C4-2B (cell line): Measurements from ENCODE around the gene NUMB.

ENCODE experiments used
- H3K27ac ChIP-seq: fragments of 450-650 bp; 2 replicates; pipeline ENCODE4 v1.5.1; 2017
- ZFX ChIP-seq: fragments of 450-650 bp; IDR thresholded peaks from 2 replicates; pipeline ENCODE4 v1.6.1; 2017
- TF ChIP-seq, protein P1 (sequence below): fragments of 450-650 bp; conservative IDR thresholded peaks from 2 replicates; pipeline ENCODE4 v1.5.1; 2017; ENCODE audit warnings: mild to moderate bottlenecking

The NUMB gene

DNA sequence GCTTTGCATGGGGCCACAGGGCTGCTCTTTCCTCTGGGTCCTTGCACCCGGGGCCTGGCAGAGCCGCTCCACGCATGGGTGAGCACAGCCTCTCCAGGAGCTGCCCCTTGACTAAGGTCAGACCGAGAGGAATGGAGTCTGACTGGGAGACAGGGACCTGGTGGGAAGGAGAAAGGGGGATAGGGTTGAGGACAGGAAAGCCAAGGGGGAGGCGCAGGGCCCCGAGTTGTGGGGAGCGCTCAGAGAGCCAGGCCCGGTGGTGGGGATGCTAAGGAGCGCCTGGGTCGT, 205.1 kb downstream of the NUMB start:
- TF ChIP-seq ZFX, result no peak
- TF ChIP-seq, protein P1, sequence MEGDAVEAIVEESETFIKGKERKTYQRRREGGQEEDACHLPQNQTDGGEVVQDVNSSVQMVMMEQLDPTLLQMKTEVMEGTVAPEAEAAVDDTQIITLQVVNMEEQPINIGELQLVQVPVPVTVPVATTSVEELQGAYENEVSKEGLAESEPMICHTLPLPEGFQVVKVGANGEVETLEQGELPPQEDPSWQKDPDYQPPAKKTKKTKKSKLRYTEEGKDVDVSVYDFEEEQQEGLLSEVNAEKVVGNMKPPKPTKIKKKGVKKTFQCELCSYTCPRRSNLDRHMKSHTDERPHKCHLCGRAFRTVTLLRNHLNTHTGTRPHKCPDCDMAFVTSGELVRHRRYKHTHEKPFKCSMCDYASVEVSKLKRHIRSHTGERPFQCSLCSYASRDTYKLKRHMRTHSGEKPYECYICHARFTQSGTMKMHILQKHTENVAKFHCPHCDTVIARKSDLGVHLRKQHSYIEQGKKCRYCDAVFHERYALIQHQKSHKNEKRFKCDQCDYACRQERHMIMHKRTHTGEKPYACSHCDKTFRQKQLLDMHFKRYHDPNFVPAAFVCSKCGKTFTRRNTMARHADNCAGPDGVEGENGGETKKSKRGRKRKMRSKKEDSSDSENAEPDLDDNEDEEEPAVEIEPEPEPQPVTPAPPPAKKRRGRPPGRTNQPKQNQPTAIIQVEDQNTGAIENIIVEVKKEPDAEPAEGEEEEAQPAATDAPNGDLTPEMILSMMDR, result no peak

DNA sequence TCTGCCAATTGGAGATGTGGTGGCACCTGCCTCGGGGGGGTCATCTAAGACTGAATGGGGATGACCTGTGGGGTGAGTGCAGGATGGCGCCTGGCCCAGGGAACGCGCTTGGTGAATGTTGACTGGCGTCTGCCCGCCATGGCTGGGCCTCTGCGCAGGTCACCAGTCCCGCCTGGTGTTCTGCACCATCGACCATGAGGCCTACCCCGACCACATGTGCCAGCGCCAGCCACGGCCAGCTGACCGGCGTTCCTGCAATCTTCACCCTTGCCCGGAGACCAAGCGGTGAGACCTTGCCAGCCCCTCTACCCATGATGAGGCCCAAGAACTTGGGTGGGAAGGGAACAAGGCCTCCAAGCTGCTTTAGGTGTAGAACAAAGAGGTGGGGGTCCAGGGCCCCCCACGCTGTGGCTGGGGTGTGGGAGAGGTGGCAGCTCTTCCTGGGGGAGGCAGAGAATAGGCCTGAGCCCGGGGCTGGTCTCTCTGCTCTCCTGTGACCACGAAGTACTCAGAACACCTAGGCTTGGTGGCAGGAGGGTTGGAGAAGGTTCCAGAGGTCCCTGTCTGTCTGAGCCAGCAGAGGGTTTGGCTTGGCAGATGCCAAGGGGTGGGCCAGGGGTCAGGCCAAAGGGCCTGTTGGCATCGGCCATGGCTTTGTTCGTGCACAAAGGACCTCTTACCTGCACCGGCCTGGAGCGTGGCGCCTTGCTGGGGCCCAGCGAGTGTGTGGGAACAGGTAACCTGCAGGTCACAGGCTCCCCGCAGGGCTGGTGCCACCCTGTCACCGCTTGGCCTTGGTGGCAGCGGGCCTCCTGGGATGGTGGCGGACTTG, 205.6 kb downstream of the NUMB start:
- no peak overlapping the region for H3K27ac ChIP-seq
- TF ChIP-seq, protein P1, result no peak
- TF ChIP-seq ZFX, result no peak

More for the DNA sequence above, 205.1 kb downstream of the NUMB start:
- no peak overlapping the region for H3K27ac ChIP-seq

DNA sequence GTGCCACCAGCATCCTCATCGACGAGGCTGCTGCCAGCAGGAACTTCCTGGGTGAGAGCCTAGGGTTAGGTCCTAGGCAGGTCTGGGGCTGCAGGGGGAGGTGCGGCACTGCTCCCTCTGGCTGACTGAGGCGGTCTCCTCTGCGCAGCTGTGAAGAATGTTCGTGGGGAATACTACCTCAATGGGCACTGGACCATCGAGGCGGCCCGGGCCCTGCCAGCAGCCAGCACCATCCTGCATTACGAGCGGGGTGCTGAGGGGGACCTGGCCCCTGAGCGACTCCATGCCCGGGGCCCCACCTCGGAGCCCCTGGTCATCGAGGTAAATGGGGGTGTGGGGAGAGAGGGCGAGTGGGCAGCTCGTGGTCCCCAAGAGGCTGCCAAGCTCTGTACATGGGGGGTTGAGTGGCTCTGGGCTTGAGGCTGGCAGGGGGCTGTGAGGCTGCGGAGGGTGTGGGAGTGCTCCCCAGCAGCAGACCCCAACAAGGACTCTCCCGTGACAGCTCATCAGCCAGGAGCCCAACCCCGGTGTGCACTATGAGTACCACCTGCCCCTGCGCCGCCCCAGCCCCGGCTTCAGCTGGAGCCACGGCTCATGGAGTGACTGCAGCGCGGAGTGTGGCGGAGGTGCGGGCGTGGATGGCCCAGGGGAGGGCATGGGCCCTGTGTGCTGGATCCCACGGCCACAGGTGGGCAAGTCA, 206.7 kb downstream of the NUMB start:
- TF ChIP-seq, protein P1, result no peak
- no peak for TF ChIP-seq ZFX
- H3K27ac ChIP-seq, result no peak overlapping the region

DNA sequence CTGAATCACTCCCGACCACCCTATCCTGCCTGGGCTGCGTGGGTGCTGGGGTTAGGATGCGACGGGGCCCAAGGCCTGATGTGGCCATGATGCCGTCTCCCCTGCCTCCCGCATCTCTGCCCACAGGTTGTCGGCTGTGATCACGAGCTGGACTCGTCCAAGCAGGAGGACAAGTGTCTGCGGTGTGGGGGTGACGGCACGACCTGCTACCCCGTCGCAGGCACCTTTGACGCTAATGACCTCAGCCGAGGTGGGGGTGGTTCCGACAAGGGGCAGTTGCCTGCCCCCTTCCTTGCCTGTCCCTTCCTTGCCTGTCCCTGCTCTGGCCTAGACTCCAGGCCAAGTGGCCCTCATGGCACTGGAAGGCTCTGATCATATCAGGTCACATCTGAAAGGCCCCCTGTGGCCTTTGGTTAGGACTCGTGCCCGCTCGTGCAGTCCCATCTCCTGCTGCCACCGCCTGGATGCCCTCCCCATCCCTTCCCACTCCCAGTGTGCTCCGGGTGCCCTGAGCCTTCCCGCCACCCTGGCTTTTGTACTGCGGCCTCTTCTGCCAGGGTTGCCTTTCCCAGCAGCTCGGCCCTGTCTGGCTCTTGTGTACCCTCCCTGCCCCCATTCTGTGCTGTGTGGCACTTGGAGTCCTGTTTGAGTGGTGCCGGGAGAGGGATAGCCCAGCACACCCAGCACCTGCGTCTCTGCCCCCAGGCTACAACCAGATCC, 207.4 kb downstream of the NUMB start:
- no peak overlapping the region for H3K27ac ChIP-seq
- TF ChIP-seq, protein P1, result no peak
- TF ChIP-seq ZFX, result no peak

DNA sequence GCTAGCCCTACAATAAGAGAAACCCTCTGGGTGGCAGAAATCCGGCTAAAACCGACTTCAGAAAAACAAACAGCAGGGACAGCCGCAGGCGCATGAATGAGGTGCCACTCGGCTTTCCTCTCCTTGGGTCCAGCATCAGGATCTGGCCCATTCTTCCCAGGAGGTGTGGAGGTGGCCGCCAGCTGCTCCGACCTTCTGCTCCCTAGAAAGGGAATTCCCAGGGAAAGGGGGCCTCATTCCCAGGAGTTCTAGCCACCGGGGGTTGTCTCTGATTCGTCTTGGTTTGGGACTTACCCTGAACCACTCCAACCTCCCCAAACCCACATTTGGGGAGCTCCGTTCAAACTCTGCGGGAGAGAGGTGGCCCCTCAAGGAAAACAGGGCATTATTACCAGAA, 208.0 kb downstream of the NUMB start:
- TF ChIP-seq, protein P1, result no peak
- TF ChIP-seq ZFX, result no peak
- H3K27ac ChIP-seq, result no peak overlapping the region

DNA sequence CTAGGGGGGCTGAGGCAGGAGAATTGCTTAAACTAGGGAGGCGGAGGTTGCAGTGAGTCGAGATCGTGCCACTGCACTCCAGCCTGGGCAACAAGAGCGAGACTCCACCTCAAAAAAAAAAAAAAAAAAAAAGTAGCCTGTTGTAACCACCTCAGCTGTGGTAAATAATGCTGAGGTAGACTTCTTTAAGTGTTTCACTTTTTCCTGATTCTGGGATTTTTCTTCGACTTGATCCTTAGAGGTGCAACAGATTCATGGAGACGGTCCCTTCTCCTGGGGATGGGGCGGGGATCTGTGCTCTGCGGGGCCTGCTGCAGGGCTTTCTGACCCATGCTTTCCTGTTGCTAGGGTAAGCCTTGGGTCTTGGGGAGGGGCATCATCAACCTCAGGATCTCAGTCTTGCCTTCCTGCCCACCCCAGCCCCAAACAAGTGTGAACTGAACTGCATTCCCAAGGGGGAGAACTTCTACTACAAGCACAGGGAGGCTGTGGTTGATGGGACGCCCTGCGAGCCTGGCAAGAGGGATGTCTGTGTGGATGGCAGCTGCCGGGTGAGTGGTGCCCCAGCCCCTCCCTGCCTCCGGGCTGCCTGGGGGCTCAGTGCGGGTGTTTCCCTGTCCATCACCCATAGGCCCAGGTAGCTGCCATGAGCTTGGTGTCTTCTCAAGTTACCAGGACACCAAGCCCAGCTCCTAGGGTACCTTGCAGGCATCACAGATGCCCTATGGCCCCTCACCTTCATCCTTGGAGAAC, 208.6 kb downstream of the NUMB start:
- no peak for TF ChIP-seq ZFX
- TF ChIP-seq, protein P1, result no peak

More for the DNA sequence above, 208.6 kb downstream of the NUMB start:
- H3K27ac ChIP-seq, result no peak overlapping the region
